Stomach (tissue), 9 donors: Measurements from ENCODE around the gene SNF8. TPM values are rescaled to one million over a fixed set of nuclear protein-coding genes. Genes with fewer than 3 reads are reported as not detected.
A peak's percentile ranks its signal among the peaks of the same experiment; 100 is the strongest.

ENCODE experiments used
- DNase-seq, 2 donors: peaks; one replicate each; pipeline versions ENCODE4 v3.0.0 to v3.0.0-alpha.2; 2013 to 2019
- H3K27ac ChIP-seq, 5 donors: fragments of 200-600 bp in 4 of 5; sonication (generic) in 4 of 5; one replicate each; pipeline ENCODE4 v1.5.1; 2013 to 2019; ENCODE audit warnings: mild to moderate bottlenecking in 1 of 5, moderate library complexity in 1 of 5
- H3K27me3 ChIP-seq, 3 donors: fragments of 200-600 bp; sonication (generic); one replicate each; pipeline ENCODE4 v1.5.1; 2017 to 2019; ENCODE audit warnings: mixed run types in 1 of 3
- H3K36me3 ChIP-seq, 4 donors: fragments of 200-600 bp; sonication (generic); 1 replicate in 3 of 4; 2 replicates in 1 of 4; pipeline ENCODE4 v1.5.1; 2016 to 2019
- H3K4me1 ChIP-seq, 4 donors: fragments of 200-600 bp; sonication (generic); one replicate each; pipeline ENCODE4 v1.5.1; 2016 to 2019
- H3K4me3 ChIP-seq, 4 donors: fragments of 200-600 bp; sonication (generic) in 3 of 4; one replicate each; pipeline ENCODE4 v1.5.1; 2016 to 2019; ENCODE audit warnings: mild to moderate bottlenecking in 1 of 4
- H3K9me3 ChIP-seq, 4 donors: fragments of 200-600 bp; sonication (generic); one replicate each; pipeline ENCODE4 v1.5.1; 2016 to 2019
- CTCF ChIP-seq, 7 experiments: fragments of 450-650 bp in 4 of 7; fragments of 200-600 bp in 3 of 7; sonication (generic) in 3 of 7; IDR thresholded peaks; one replicate each; pipeline ENCODE4 v1.5.1; 2016 to 2019; ENCODE audit warnings: antibody characterized with exemption in 7 of 7, control low read depth in 2 of 7, mild to moderate bottlenecking in 1 of 7
- EP300 ChIP-seq: sonication (generic); formaldehyde crosslinking; IDR thresholded peaks from one replicate; pipeline ENCODE4 v1.6.1; 2017; ENCODE audit warnings: antibody characterized with exemption
- POLR2A ChIP-seq, 4 donors: fragments of 450-650 bp; IDR thresholded peaks; one replicate each; pipeline ENCODE4 v1.6.1; 2016; ENCODE audit warnings: antibody characterized with exemption in 4 of 4, control low read depth in 2 of 4, mild to moderate bottlenecking in 1 of 4, moderate library complexity in 1 of 4
- POLR2AphosphoS5 ChIP-seq, 3 donors: sonication (generic); formaldehyde crosslinking; IDR thresholded peaks; one replicate each; pipeline ENCODE4 v1.6.1; 2016; ENCODE audit warnings: antibody characterized with exemption in 3 of 3
- WGBS, 5 donors: extraction: QIAGEN DNeasy Blood & Tissue Kit in 3 of 5; methylation state at CpG; one replicate each; pipeline versions ENCODE4 v1.1.5 to v1.1.7; 2013 to 2018; 5-methylcytosine and 5-hydroxymethylcytosine counted together
- intact Hi-C: fragments of 100-400 bp; cut with DNase I; formaldehyde crosslinking; loops from one replicate; pipeline ENCODE4 v1.15.1; 2023; ENCODE audit warnings: low total_unique reads
- polyA plus RNA-seq, 3 donors: library from polyadenylated mRNA; stranded (reverse); fragments of 200-250 nt; gene quantifications; one replicate each; pipeline ENCODE4 v1.2.3, GENCODE V29; 2013
- total RNA-seq, 5 donors: library from RNA; depleted of rRNA; stranded (reverse); fragments of >200 nt; gene quantifications; one replicate each; pipeline versions ENCODE4 v1.1.0 to v1.2.3, GENCODE V29; 2014 to 2016
- donor health status: healthy with polysubstance abuse.
- donor health status: Bipolar disorder and iron deficiency.
- donor health status: healthy.

SNF8 gene
- total and polyA plus RNA-seq, 8 donors, result 18.7 to 160 (median 50.9) TPM

GRCh38 chr17:48930435-48930873 is 14.2 kb downstream of the SNF8 start:
- 42 to 71% (median 62%) methylated on average over 3 of the region's 3 CpGs for WGBS, 5 donors
- Histone ChIP-seq H3K27ac (no peak overlapping the region), H3K36me3 (peaks cover 59 to 100% (median 98%) of the 10 kb centered on the region in 4 donors), H3K4me1 (peaks cover 0 to 8% (median 0%) of the 10 kb centered on the region in 4 donors), H3K27me3 (no peaks in the 10 kb centered on the region), H3K4me3 (no peak overlapping the region), H3K9me3 (no peaks in the 10 kb centered on the region)
- intact Hi-C loops, result no loop called here
- no peak for TF ChIP-seq POLR2A (IDR thresholded peaks at IDR 0.05)
- no peak for TF ChIP-seq CTCF (IDR thresholded peaks at IDR 0.05)
- no peak for TF ChIP-seq EP300
- TF ChIP-seq POLR2AphosphoS5 (IDR thresholded peaks at IDR 0.05), result no peak
- DNase-seq, result no peak

- no peak for DNase-seq
- H3K9me3 ChIP-seq, result no peaks in the 10 kb centered on the region
- peaks cover 0 to 8% (median 0%) of the 10 kb centered on the region in 4 donors for H3K4me1 ChIP-seq
- WGBS, 5 donors, result 25 to 52% (median 32%) methylated on average over 1 of the region's 1 CpG
- intact Hi-C loops, result no loop called here
- H3K27me3 ChIP-seq, result no peaks in the 10 kb centered on the region
- no peak overlapping the region for H3K4me3 ChIP-seq
- H3K36me3 ChIP-seq, result peaks cover 62 to 100% (median 100%) of the 10 kb centered on the region in 4 donors
- H3K27ac ChIP-seq, result no peak overlapping the region
- TF ChIP-seq CTCF (IDR thresholded peaks at IDR 0.05) (no peak), POLR2AphosphoS5 (IDR thresholded peaks at IDR 0.05) (no peak), EP300 (no peak), POLR2A (IDR thresholded peaks at IDR 0.05) (no peak)
These were observed 14.9 kb downstream of the SNF8 start for GRCh38 chr17:48929812-48930165.

GRCh38 chr17:48928876-48929811 is 15.5 kb downstream of the SNF8 start:
- peaks cover 0 to 8% (median 0%) of the 10 kb centered on the region in 4 donors for H3K4me1 ChIP-seq
- TF ChIP-seq POLR2AphosphoS5 (IDR thresholded peaks at IDR 0.05) (peak in 1 of 3 donors; percentile 13), CTCF (IDR thresholded peaks at IDR 0.05) (no peak)

GRCh38 chr17:48927978-48928745 is 16.5 kb downstream of the SNF8 start:
- peaks cover 63 to 100% (median 100%) of the 10 kb centered on the region in 4 donors for H3K36me3 ChIP-seq
- no peak overlapping the region for H3K27ac ChIP-seq
- TF ChIP-seq POLR2AphosphoS5 (IDR thresholded peaks at IDR 0.05) (no peak), CTCF (IDR thresholded peaks at IDR 0.05) (no peak), POLR2A (IDR thresholded peaks at IDR 0.05) (no peak), EP300 (no peak)
- H3K9me3 ChIP-seq, result no peaks in the 10 kb centered on the region
- no peaks in the 10 kb centered on the region for H3K27me3 ChIP-seq
- no peak overlapping the region for H3K4me3 ChIP-seq
- H3K4me1 ChIP-seq, result peaks cover 0 to 8% (median 0%) of the 10 kb centered on the region in 4 donors
- DNase-seq, result no peak
- WGBS, 5 donors, result 67 to 95% (median 76%) methylated on average over 6 of the region's 6 CpGs
- intact Hi-C loops, result no loop called here

More at GRCh38 chr17:48928876-48929811, 15.5 kb downstream of the SNF8 start:
- no peaks in the 10 kb centered on the region for H3K27me3 ChIP-seq
- H3K36me3 ChIP-seq, result peaks cover 62 to 100% (median 100%) of the 10 kb centered on the region in 4 donors
- 76 to 90% (median 81%) methylated on average over 4 to 6 of the region's 6 CpGs for WGBS, 5 donors
- intact Hi-C loops, result no loop called here
- H3K27ac ChIP-seq, result no peak overlapping the region
- H3K4me3 ChIP-seq, result no peak overlapping the region
- no peaks in the 10 kb centered on the region for H3K9me3 ChIP-seq
- DNase-seq, result no peak
